ENCODE data around the gene ANGPTL1. TPM values are rescaled to one million over a fixed set of nuclear protein-coding genes. Genes with fewer than 3 reads are reported as not detected.

ANGPTL1 gene
- total and polyA plus RNA-seq, 2 of the 13 experiments (the other 11 are each of a cell fraction or from before 2014, with no cell fraction given), result 2.9 to 9.3 TPM

- TF ChIP-seq, protein P1, sequence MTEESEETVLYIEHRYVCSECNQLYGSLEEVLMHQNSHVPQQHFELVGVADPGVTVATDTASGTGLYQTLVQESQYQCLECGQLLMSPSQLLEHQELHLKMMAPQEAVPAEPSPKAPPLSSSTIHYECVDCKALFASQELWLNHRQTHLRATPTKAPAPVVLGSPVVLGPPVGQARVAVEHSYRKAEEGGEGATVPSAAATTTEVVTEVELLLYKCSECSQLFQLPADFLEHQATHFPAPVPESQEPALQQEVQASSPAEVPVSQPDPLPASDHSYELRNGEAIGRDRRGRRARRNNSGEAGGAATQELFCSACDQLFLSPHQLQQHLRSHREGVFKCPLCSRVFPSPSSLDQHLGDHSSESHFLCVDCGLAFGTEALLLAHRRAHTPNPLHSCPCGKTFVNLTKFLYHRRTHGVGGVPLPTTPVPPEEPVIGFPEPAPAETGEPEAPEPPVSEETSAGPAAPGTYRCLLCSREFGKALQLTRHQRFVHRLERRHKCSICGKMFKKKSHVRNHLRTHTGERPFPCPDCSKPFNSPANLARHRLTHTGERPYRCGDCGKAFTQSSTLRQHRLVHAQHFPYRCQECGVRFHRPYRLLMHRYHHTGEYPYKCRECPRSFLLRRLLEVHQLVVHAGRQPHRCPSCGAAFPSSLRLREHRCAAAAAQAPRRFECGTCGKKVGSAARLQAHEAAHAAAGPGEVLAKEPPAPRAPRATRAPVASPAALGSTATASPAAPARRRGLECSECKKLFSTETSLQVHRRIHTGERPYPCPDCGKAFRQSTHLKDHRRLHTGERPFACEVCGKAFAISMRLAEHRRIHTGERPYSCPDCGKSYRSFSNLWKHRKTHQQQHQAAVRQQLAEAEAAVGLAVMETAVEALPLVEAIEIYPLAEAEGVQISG (CRISPR knock-in tag; IDR thresholded peaks at IDR 0.05), result no peak
- no peak for TF ChIP-seq ZNF619 (CRISPR knock-in tag; IDR thresholded peaks at IDR 0.05)
- no peak for TF ChIP-seq HNF1B (CRISPR knock-in tag; IDR thresholded peaks at IDR 0.05)
- no peak for TF ChIP-seq ZZZ3 (CRISPR knock-in tag; IDR thresholded peaks at IDR 0.05; ENCODE audit: borderline replicate concordance)
- TF ChIP-seq BRD4 (CRISPR knock-in tag; IDR thresholded peaks at IDR 0.05), result no peak
- TF ChIP-seq FUBP1 (CRISPR knock-in tag; IDR thresholded peaks at IDR 0.05; ENCODE audit: borderline replicate concordance), result no peak
- TF ChIP-seq ZNF329 (CRISPR knock-in tag; IDR thresholded peaks at IDR 0.05; ENCODE audit: low read depth), result no peak
- no peak for TF ChIP-seq SKIL (CRISPR knock-in tag; IDR thresholded peaks at IDR 0.05; ENCODE audit: borderline replicate concordance)
- no peak for TF ChIP-seq SMARCC2 (IDR thresholded peaks at IDR 0.05)
- no peak for TF ChIP-seq YEATS2 (CRISPR knock-in tag; IDR thresholded peaks at IDR 0.05; ENCODE audit: borderline replicate concordance)
- TF ChIP-seq ZFP82 (CRISPR knock-in tag; IDR thresholded peaks at IDR 0.05; ENCODE audit: borderline replicate concordance), result no peak
- TF ChIP-seq AGO1 (IDR thresholded peaks at IDR 0.05; ENCODE audit: low read depth, low read length, poor library complexity, severe bottlenecking), result no peak
- no peak for TF ChIP-seq RNF2 (conservative IDR thresholded peaks at IDR 0.05; ENCODE audit: low read depth)
- TF ChIP-seq ZNF253 (CRISPR knock-in tag; IDR thresholded peaks at IDR 0.05; ENCODE audit: borderline replicate concordance), result no peak
- TF ChIP-seq SATB2 (CRISPR knock-in tag; IDR thresholded peaks at IDR 0.05), result 0 out of 2 replicates have a peak, but pooled peaks have one; percentile 52
These were observed 48.7 kb upstream of the ANGPTL1 start (continued) for GRCh38 chr1:178919581-178919980.
